SK-N-SH (cell line): ENCODE results near the gene KRTAP16-1. TPM values are rescaled to one million over a fixed set of nuclear protein-coding genes. Genes with fewer than 3 reads are reported as not detected.

Source experiments
- CTCF ChIA-PET: fragments of 300-600, 350-600 bp; formaldehyde crosslinking; extraction: SDS; loops from one replicate; lab custom pipeline; 2021; lab: Yijun Ruan, JAX
- POLR2A ChIA-PET: fragments of 350-600 bp; sonication (Branson Sonifier 250); formaldehyde crosslinking; extraction: SDS; loops from one replicate; lab custom pipeline; 2020; ENCODE audit warnings: antibody characterized with exemption, inconsistent platforms; lab: Yijun Ruan, JAX
- DNase-seq: peaks from one replicate; pipeline ENCODE4 v3.0.0; 2012
- H2AFZ ChIP-seq: fragments of 200-600 bp; sonication (generic); 2 replicates; pipeline ENCODE4 v1.8.1; 2016; ENCODE audit warnings: antibody characterized with exemption, mild to moderate bottlenecking, low read depth
- H3F3A ChIP-seq: fragments of 200-600 bp; sonication (generic); replicated peaks from 2 replicates; pipeline ENCODE3; 2016; ENCODE audit warnings: antibody characterized with exemption, mild to moderate bottlenecking; ENCODE audit not compliant: insufficient read depth
- H3K27ac ChIP-seq, 2 experiments: fragments of 200-500 bp in 1 of 2; fragments of 200-600 bp in 1 of 2; sonication (Bioruptor generic) in 1 of 2; sonication (generic), shearing (Covaris generic) in 1 of 2; 2 replicates each; pipeline versions ENCODE4 v1.5.1 to v1.6.1; 2014 to 2016; ENCODE audit warnings: low read depth in 2 of 2, inconsistent platforms in 1 of 2, low read length in 1 of 2, mild to moderate bottlenecking in 1 of 2, mixed read lengths in 1 of 2
- H3K27me3 ChIP-seq: fragments of 200-600 bp; sonication (generic), shearing (Covaris generic); 2 replicates; pipeline ENCODE4 v1.6.1; 2016; ENCODE audit warnings: mixed run types; ENCODE audit not compliant: insufficient read depth
- H3K36me3 ChIP-seq, 2 experiments: fragments of 200-500 bp in 1 of 2; fragments of 200-600 bp in 1 of 2; sonication (Bioruptor generic) in 1 of 2; sonication (generic) in 1 of 2; replicated peaks in 1 of 2; 2 replicates each; pipeline versions ENCODE3 to v1.5.1; 2014 to 2016; ENCODE audit warnings: low read length in 1 of 2, mild to moderate bottlenecking in 1 of 2; ENCODE audit not compliant: insufficient read depth in 2 of 2, control insufficient read depth in 1 of 2
- H3K4me1 ChIP-seq, 2 experiments: fragments of 200-500 bp in 1 of 2; fragments of 200-600 bp in 1 of 2; sonication (Bioruptor generic) in 1 of 2; sonication (generic), shearing (Covaris generic) in 1 of 2; 2 replicates each; pipeline versions ENCODE4 v1.5.1 to v1.6.1; 2014 to 2016; ENCODE audit warnings: low read depth in 1 of 2, low read length in 1 of 2, mixed run types in 1 of 2; ENCODE audit not compliant: insufficient read depth in 2 of 2, control insufficient read depth in 1 of 2
- H3K4me2 ChIP-seq: fragments of 200-600 bp; sonication (generic), shearing (Covaris generic); 2 replicates; pipeline ENCODE4 v1.6.1; 2017; ENCODE audit warnings: mixed run types
- H3K4me3 ChIP-seq, 2 experiments: fragments of 200-500 bp in 1 of 2; fragments of 200-600 bp in 1 of 2; sonication (Bioruptor generic) in 1 of 2; sonication (generic), shearing (Covaris generic) in 1 of 2; 2 replicates each; pipeline versions ENCODE4 v1.5.1 to v1.8.1; 2014 to 2016; ENCODE audit warnings: low read depth in 2 of 2, inconsistent platforms in 1 of 2, low read length in 1 of 2, mild to moderate bottlenecking in 1 of 2, mixed read lengths in 1 of 2, moderate library complexity in 1 of 2
- H3K79me2 ChIP-seq: fragments of 200-600 bp; sonication (generic); 2 replicates; pipeline ENCODE4 v1.8.1; 2017; ENCODE audit warnings: mild to moderate bottlenecking; ENCODE audit not compliant: insufficient read depth
- H3K9ac ChIP-seq: fragments of 200-600 bp; sonication (generic); 2 replicates; pipeline ENCODE4 v1.6.1; 2017; ENCODE audit warnings: mixed run types
- H3K9me2 ChIP-seq: fragments of 200-600 bp; sonication (generic); 2 replicates; pipeline ENCODE4 v1.6.1; 2017; ENCODE audit warnings: mixed run types
- H3K9me3 ChIP-seq: fragments of 200-600 bp; sonication (generic); 2 replicates; pipeline ENCODE4 v1.6.1; 2017; ENCODE audit warnings: mixed run types, mild to moderate bottlenecking, moderate library complexity
- H4K20me1 ChIP-seq: fragments of 200-600 bp; sonication (generic); 2 replicates; pipeline ENCODE4 v1.6.1; 2017; ENCODE audit warnings: mild to moderate bottlenecking, mixed run types; ENCODE audit not compliant: insufficient read depth
- ELF1 ChIP-seq: IDR thresholded peaks from 2 replicates; pipeline ENCODE4 v1.4.0; 2012
- EP300 ChIP-seq, 2 experiments: IDR thresholded peaks; 2 replicates each; pipeline versions ENCODE4 v1.4.0 to v1.6.1; 2012; ENCODE audit warnings: borderline replicate concordance in 1 of 2, low read depth in 1 of 2, low read length in 1 of 2
- EZH2phosphoT487 ChIP-seq: fragments of 200-600 bp; sonication (generic); IDR thresholded peaks from 2 replicates; pipeline ENCODE4 v1.6.1; 2017; ENCODE audit warnings: low read depth, mixed run types, mild to moderate bottlenecking, antibody characterized with exemption, moderate library complexity, borderline replicate concordance
- FOXJ3 ChIP-seq: sonication (generic); formaldehyde crosslinking; IDR thresholded peaks from 2 replicates; pipeline ENCODE4 v1.5.1; 2020; ENCODE audit warnings: mild to moderate bottlenecking, missing genetic modification reagents
- GABPA ChIP-seq: IDR thresholded peaks from 2 replicates; pipeline ENCODE4 v1.4.0; 2012; ENCODE audit warnings: low read depth, mild to moderate bottlenecking
- JUND ChIP-seq: IDR thresholded peaks from 2 replicates; pipeline ENCODE4 v1.4.0; 2012
- MEF2A ChIP-seq: IDR thresholded peaks from 2 replicates; pipeline ENCODE4 v1.4.0; 2012; ENCODE audit warnings: low read depth, borderline replicate concordance
- MXI1 ChIP-seq: IDR thresholded peaks from 2 replicates; pipeline ENCODE4 v1.6.1; 2012; ENCODE audit warnings: mild to moderate bottlenecking, low read depth, low read length, improper control_type of control experiment
- NFIC ChIP-seq: IDR thresholded peaks from 2 replicates; pipeline ENCODE4 v1.4.0; 2012; ENCODE audit warnings: borderline replicate concordance
- POLR2AphosphoS5 ChIP-seq: IDR thresholded peaks from 2 replicates; pipeline ENCODE4 v1.6.1; 2012; ENCODE audit warnings: low read depth, low read length
- RAD21 ChIP-seq: IDR thresholded peaks from 2 replicates; pipeline ENCODE4 v1.6.1; 2012; ENCODE audit warnings: mild to moderate bottlenecking, low read length
- RCOR1 ChIP-seq: fragments of 150-350 bp; IDR thresholded peaks from 2 replicates; pipeline ENCODE4 v1.6.1; 2017; ENCODE audit warnings: antibody characterized with exemption, low read length
- RFX5 ChIP-seq: IDR thresholded peaks from 2 replicates; pipeline ENCODE4 v1.6.1; 2012; ENCODE audit warnings: mild to moderate bottlenecking, improper control_type of control experiment, low read length
- RXRA ChIP-seq: IDR thresholded peaks from 2 replicates; pipeline ENCODE4 v1.4.0; 2012; ENCODE audit warnings: low read depth, mild to moderate bottlenecking, borderline replicate concordance
- SIN3A ChIP-seq: IDR thresholded peaks from 2 replicates; pipeline ENCODE4 v1.6.1; 2012; ENCODE audit warnings: low read depth, mild to moderate bottlenecking, low read length, moderate library complexity, borderline replicate concordance
- SMC3 ChIP-seq: IDR thresholded peaks from 2 replicates; pipeline ENCODE4 v1.6.1; 2012; ENCODE audit warnings: low read depth, low read length, improper control_type of control experiment
- TEAD4 ChIP-seq: IDR thresholded peaks from 2 replicates; pipeline ENCODE4 v1.4.0; 2012; ENCODE audit warnings: mild to moderate bottlenecking, borderline replicate concordance; ENCODE audit not compliant: insufficient read depth
- YY1 ChIP-seq: IDR thresholded peaks from 2 replicates; pipeline ENCODE4 v1.4.0; 2012; ENCODE audit warnings: low read depth, mild to moderate bottlenecking
- WGBS: methylation state at CpG from one replicate; pipeline ENCODE4 v1.1.6; 2017; ENCODE audit warnings: low lambda C conversion rate; 5-methylcytosine and 5-hydroxymethylcytosine counted together
- polyA plus RNA-seq, 3 experiments: library from polyadenylated mRNA; depleted of rRNA; stranded (reverse); fragments of >200 nt; gene quantifications; 2 replicates each; pipeline ENCODE4 v1.2.3, GENCODE V29; 2012
- TF ChIP-seq, protein P1 (sequence below): fragments of 200-600 bp; sonication (generic); IDR thresholded peaks from 2 replicates; pipeline ENCODE4 v1.6.1; 2017; ENCODE audit warnings: antibody characterized with exemption, mild to moderate bottlenecking, moderate library complexity
- TF ChIP-seq, protein P2 (sequence below): IDR thresholded peaks from 2 replicates; pipeline ENCODE4 v1.4.0; 2012; ENCODE audit warnings: low read depth, borderline replicate concordance

Gene KRTAP16-1
- polyA plus RNA-seq, 1 of the 3 experiments (the other 2 are of a cell fraction): not detected

DNA sequence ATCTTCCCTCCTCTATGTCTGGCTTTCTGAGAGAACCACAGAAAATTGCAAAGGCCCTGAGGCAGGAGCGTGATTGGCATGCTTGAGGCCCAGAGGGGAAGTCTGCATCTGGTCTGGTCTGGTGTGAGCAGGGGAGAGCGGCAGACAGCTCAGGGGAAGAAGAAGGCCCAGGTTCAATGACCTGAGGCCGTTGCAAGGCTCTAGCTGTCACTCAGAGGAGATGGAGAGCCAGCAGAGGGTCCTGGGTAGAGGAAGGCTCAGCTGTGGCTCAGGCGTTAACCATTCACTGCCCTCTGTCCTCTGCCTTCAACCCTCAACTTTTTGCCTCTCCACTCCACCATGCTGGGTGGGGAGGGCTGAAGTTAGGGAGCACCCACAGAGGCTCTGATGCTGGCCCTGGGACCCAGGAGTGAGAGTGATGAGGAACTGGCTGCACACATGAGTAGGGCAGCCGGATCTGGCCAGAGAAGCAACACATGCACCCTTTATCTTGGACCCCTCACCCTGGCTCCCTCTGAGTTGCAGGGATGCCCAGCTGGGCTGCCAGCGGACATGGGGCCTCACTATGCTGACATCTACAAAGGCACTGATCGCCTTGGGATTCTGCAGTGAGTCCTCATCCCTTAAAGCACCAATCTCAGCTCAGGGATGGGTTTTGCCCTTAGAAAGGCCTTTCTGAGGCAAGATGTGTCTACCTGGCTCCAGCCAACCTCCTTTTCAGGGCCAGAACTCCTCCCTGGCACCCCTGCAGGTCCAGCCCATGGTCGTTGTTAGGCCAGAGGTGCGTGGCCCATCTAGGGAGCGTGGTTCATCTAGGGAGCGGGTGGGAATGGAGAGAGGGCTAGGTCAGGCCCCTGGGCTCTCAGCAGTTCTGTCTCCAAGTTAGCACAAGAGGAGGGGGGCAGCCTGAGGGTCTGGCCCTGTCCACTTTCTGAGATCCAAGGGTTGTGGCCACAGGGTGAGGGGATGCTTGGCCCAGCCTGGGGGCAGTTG lies 14.1 kb upstream of the KRTAP16-1 start:
- no peak overlapping the region for H2AFZ ChIP-seq

DNA sequence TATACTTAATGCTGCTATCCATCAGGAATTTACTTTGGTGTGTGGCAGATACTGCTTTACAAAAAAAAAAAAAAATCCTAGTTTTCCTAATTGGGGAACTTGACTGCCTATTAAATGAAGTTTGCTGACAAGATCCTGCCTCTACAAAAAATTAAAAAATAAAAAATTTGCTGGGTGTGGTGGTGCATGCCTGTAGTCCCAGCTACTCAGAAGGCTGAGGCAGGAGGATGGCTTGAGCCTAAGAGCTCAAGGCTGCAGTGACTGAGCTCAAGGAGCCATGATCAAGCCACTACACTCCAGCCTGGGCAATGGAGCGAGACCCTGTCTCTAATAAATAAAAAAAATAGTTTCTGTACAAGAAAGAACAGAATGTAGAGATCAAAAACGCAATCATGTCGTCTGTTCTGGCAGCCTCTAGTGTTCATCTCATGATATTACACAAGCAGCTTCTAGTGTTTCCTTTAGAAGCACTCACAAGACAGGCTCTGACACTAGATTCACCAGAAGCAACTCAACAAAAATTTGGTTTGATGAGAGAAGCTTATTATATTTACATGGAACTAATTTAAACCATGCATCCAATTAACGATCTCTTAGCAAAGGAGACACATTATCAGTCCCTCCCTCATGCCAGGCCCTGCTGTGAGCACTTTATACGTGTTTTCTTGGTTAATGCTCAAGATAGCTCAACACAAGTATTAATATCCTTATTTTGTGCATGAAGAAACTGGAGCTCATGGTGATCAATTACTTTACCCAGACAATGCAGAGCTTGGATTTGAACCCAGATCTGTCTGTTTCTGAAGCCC lies 13.2 kb upstream of the KRTAP16-1 start:
- POLR2A ChIA-PET: interaction anchor here (1.2 kb wide), 1 partner anchor 343 kb away, joined by 4 read pairs; no protein-coding TSS in a partner anchor
- TF ChIP-seq GABPA: no peak
- TF ChIP-seq EZH2phosphoT487: no peak
- peak; percentile 66 for TF ChIP-seq RAD21
- TF ChIP-seq, protein P1, sequence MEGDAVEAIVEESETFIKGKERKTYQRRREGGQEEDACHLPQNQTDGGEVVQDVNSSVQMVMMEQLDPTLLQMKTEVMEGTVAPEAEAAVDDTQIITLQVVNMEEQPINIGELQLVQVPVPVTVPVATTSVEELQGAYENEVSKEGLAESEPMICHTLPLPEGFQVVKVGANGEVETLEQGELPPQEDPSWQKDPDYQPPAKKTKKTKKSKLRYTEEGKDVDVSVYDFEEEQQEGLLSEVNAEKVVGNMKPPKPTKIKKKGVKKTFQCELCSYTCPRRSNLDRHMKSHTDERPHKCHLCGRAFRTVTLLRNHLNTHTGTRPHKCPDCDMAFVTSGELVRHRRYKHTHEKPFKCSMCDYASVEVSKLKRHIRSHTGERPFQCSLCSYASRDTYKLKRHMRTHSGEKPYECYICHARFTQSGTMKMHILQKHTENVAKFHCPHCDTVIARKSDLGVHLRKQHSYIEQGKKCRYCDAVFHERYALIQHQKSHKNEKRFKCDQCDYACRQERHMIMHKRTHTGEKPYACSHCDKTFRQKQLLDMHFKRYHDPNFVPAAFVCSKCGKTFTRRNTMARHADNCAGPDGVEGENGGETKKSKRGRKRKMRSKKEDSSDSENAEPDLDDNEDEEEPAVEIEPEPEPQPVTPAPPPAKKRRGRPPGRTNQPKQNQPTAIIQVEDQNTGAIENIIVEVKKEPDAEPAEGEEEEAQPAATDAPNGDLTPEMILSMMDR: peak; percentile 75
- TF ChIP-seq SMC3: peak; percentile 55
- Histone ChIP-seq H3K9ac (no peak overlapping the region), H2AFZ (no peak overlapping the region), H3K4me3 (no peak overlapping the region), H3F3A (no peaks in the 10 kb centered on the region), H3K9me3 (peaks cover 12% of the 10 kb centered on the region), H3K36me3 (peaks cover 0 to 9% of the 10 kb centered on the region in 2 experiments), H3K9me2 (no peaks in the 10 kb centered on the region), H3K27ac (no peak overlapping the region), H3K4me2 (no peak overlapping the region), H3K27me3 (no peaks in the 10 kb centered on the region), H3K79me2 (no peaks in the 10 kb centered on the region), H3K4me1 (no peaks in the 10 kb centered on the region), H4K20me1 (no peaks in the 10 kb centered on the region)
- DNase-seq: peak; percentile 50
- WGBS: 28% methylated on average over 5 of the region's 5 CpGs
- CTCF ChIA-PET: interaction anchor here (0.5 to 4.4 kb wide), 34 partner anchors 9 to 551 kb away, joined by 3 to 61 read pairs (median 4); partner anchors contain the start of genes KRT33A, KRT9 and KRTAP16-1

More for the DNA sequence above, 14.1 kb upstream of the KRTAP16-1 start:
- no peaks in the 10 kb centered on the region for H3K27me3 ChIP-seq
- WGBS: 71% methylated on average over 10 of the region's 11 CpGs
- H3K9ac ChIP-seq: no peak overlapping the region
- POLR2A ChIA-PET: interaction anchor here (1.2 kb wide), 1 partner anchor 343 kb away, joined by 4 read pairs; no protein-coding TSS in a partner anchor
- no peak for DNase-seq
- no peak overlapping the region for H3K4me3 ChIP-seq
- no peaks in the 10 kb centered on the region for H4K20me1 ChIP-seq
- no peaks in the 10 kb centered on the region for H3F3A ChIP-seq
- H3K4me2 ChIP-seq: no peak overlapping the region
- H3K79me2 ChIP-seq: no peaks in the 10 kb centered on the region
- CTCF ChIA-PET: interaction anchor here (0.5 to 4.4 kb wide), 33 partner anchors 9 to 552 kb away, joined by 3 to 61 read pairs (median 4); partner anchors contain the start of genes KRT33A, KRT9 and KRTAP16-1
- H3K27ac ChIP-seq: no peak overlapping the region
- TF ChIP-seq MXI1: no peak
- TF ChIP-seq EZH2phosphoT487: no peak
- TF ChIP-seq EP300 (IDR thresholded peaks at IDR 0.05; ENCODE audit: borderline replicate concordance in 1 of 2, low read depth in 1 of 2, low read length in 1 of 2): no peak
- no peak for TF ChIP-seq FOXJ3 (CRISPR knock-in tag)
- TF ChIP-seq ELF1: no peak
- no peak for TF ChIP-seq TEAD4
- TF ChIP-seq JUND: no peak
- no peak for TF ChIP-seq RAD21
- TF ChIP-seq, protein P2, sequence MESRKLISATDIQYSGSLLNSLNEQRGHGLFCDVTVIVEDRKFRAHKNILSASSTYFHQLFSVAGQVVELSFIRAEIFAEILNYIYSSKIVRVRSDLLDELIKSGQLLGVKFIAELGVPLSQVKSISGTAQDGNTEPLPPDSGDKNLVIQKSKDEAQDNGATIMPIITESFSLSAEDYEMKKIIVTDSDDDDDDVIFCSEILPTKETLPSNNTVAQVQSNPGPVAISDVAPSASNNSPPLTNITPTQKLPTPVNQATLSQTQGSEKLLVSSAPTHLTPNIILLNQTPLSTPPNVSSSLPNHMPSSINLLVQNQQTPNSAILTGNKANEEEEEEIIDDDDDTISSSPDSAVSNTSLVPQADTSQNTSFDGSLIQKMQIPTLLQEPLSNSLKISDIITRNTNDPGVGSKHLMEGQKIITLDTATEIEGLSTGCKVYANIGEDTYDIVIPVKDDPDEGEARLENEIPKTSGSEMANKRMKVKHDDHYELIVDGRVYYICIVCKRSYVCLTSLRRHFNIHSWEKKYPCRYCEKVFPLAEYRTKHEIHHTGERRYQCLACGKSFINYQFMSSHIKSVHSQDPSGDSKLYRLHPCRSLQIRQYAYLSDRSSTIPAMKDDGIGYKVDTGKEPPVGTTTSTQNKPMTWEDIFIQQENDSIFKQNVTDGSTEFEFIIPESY: no peak
- no peak for TF ChIP-seq POLR2AphosphoS5
- no peak for TF ChIP-seq RXRA
- no peak for TF ChIP-seq RFX5
- no peak for TF ChIP-seq RCOR1
- no peak for TF ChIP-seq GABPA
- no peak for TF ChIP-seq NFIC
- TF ChIP-seq YY1: no peak
- no peak for TF ChIP-seq SIN3A
- no peak for TF ChIP-seq MEF2A
- peaks cover 0 to 9% of the 10 kb centered on the region in 2 experiments for H3K36me3 ChIP-seq
- peaks cover 12% of the 10 kb centered on the region for H3K9me3 ChIP-seq
- H3K4me1 ChIP-seq: no peaks in the 10 kb centered on the region
- no peaks in the 10 kb centered on the region for H3K9me2 ChIP-seq
